Measurements from ENCODE around the gene LRRC8D.
A peak's percentile ranks its signal among the peaks of the same experiment; 100 is the strongest.
"Not testable (repeated sequence)": the region's sequence is repeated elsewhere in the genome, so short reads cannot be mapped to it uniquely, and the experiment has no call there.

LRRC8D gene

GRCh38 chr1:89820422-89821321, at the start of gene LRRC8D:
Gene LRRC8D (plus strand): TSS chr1:89821032. CDS start chr1:89933069, 112,037 bp downstream.
- DNase-seq (ENCODE audit: low spot score) = peak; percentile 85

GRCh38 chr1:89771991-89772560, 48.8 kb upstream of the LRRC8D start:
- no peak for DNase-seq (ENCODE audit: low spot score)

GRCh38 chr1:89776104-89776503, 44.7 kb upstream of the LRRC8D start:
- DNase-seq (ENCODE audit: low spot score) = not testable (repeated sequence)

- DNase-seq (ENCODE audit: low spot score) = not testable (repeated sequence)
Measured at GRCh38 chr1:89777271-89777670, 43.6 kb upstream of the LRRC8D start.

- no peak for DNase-seq (ENCODE audit: low spot score)
Measured at GRCh38 chr1:89779151-89779940, 41.5 kb upstream of the LRRC8D start.

GRCh38 chr1:89780721-89781120, 40.1 kb upstream of the LRRC8D start:
- peak; percentile 35 for DNase-seq (ENCODE audit: low spot score)

- no peak for DNase-seq (ENCODE audit: low spot score)
Measured at GRCh38 chr1:89781494-89782126, 39.2 kb upstream of the LRRC8D start.

GRCh38 chr1:89786628-89787214, 34.1 kb upstream of the LRRC8D start:
- DNase-seq (ENCODE audit: low spot score) = no peak

- no peak for DNase-seq (ENCODE audit: low spot score)
Measured at GRCh38 chr1:89790592-89790991, 30.2 kb upstream of the LRRC8D start.

- no peak for DNase-seq (ENCODE audit: low spot score)
Measured at GRCh38 chr1:89791064-89791726, 29.6 kb upstream of the LRRC8D start.

- DNase-seq (ENCODE audit: low spot score) = no peak
Measured at GRCh38 chr1:89794406-89794805, 26.4 kb upstream of the LRRC8D start.

GRCh38 chr1:89795571-89795970, 25.3 kb upstream of the LRRC8D start:
- not testable (repeated sequence) for DNase-seq (ENCODE audit: low spot score)

- DNase-seq (ENCODE audit: low spot score) = not testable (repeated sequence)
Measured at GRCh38 chr1:89797876-89798275, 23.0 kb upstream of the LRRC8D start.

- DNase-seq (ENCODE audit: low spot score) = no peak
Measured at GRCh38 chr1:89799495-89799894, 21.3 kb upstream of the LRRC8D start.

- DNase-seq (ENCODE audit: low spot score) = no peak
Measured at GRCh38 chr1:89800022-89800655, 20.7 kb upstream of the LRRC8D start.

GRCh38 chr1:89800718-89801117, 20.1 kb upstream of the LRRC8D start:
- DNase-seq (ENCODE audit: low spot score) = no peak

GRCh38 chr1:89802051-89802450, 18.8 kb upstream of the LRRC8D start:
- no peak for DNase-seq (ENCODE audit: low spot score)

GRCh38 chr1:89802841-89803240, 18.0 kb upstream of the LRRC8D start:
- no peak for DNase-seq (ENCODE audit: low spot score)

- peak; percentile 89 for DNase-seq (ENCODE audit: low spot score)
Measured at GRCh38 chr1:89804642-89805237, 16.1 kb upstream of the LRRC8D start.

- DNase-seq (ENCODE audit: low spot score) = no peak
Measured at GRCh38 chr1:89806616-89807015, 14.2 kb upstream of the LRRC8D start.
